HEK293 (cell line): ENCODE measurements around the gene PLEKHG2.

Experiments used
- GLIS1 ChIP-seq: fragments of 450-650 bp; formaldehyde crosslinking; IDR thresholded peaks from 2 replicates; pipeline ENCODE4 v1.5.1; 2016; ENCODE audit warnings: missing biosample characterization, missing genetic modification characterization
- GLIS2 ChIP-seq: fragments of 450-650 bp; formaldehyde crosslinking; IDR thresholded peaks from 2 replicates; pipeline ENCODE4 v1.5.1; 2016; ENCODE audit warnings: missing biosample characterization, missing genetic modification characterization
- REPIN1 ChIP-seq: fragments of 450-650 bp; formaldehyde crosslinking; IDR thresholded peaks from 2 replicates; pipeline ENCODE4 v1.5.1; 2017; ENCODE audit warnings: missing biosample characterization, missing genetic modification characterization, low read depth
- SP3 ChIP-seq: fragments of 450-650 bp; formaldehyde crosslinking; IDR thresholded peaks from 2 replicates; pipeline ENCODE4 v1.5.1; 2016; ENCODE audit warnings: missing biosample characterization, missing genetic modification characterization
- ZBTB20 ChIP-seq: fragments of 450-650 bp; formaldehyde crosslinking; IDR thresholded peaks from 2 replicates; pipeline ENCODE4 v1.5.1; 2016; ENCODE audit warnings: missing biosample characterization, missing genetic modification characterization
- ZNF146 ChIP-seq: fragments of 450-650 bp; formaldehyde crosslinking; IDR thresholded peaks from 2 replicates; pipeline ENCODE4 v1.5.1; 2016; ENCODE audit warnings: missing biosample characterization, missing genetic modification characterization
- ZNF184 ChIP-seq: fragments of 450-650 bp; IDR thresholded peaks from 2 replicates; pipeline ENCODE4 v1.5.1; 2018; ENCODE audit warnings: missing biosample characterization, mild to moderate bottlenecking, missing genetic modification characterization
- ZNF19 ChIP-seq: fragments of 450-650 bp; formaldehyde crosslinking; IDR thresholded peaks from 2 replicates; pipeline ENCODE4; 2016; ENCODE audit warnings: missing biosample characterization, missing genetic modification characterization, low read depth
- ZNF202 ChIP-seq: fragments of 450-650 bp; formaldehyde crosslinking; IDR thresholded peaks from 2 replicates; pipeline ENCODE4 v1.5.1; 2016; ENCODE audit warnings: missing biosample characterization, missing genetic modification characterization, borderline replicate concordance
- ZNF335 ChIP-seq: fragments of 450-650 bp; formaldehyde crosslinking; conservative IDR thresholded peaks from 2 replicates; pipeline ENCODE4 v1.5.1; 2016; ENCODE audit warnings: missing biosample characterization, missing genetic modification characterization
- ZNF404 ChIP-seq: fragments of 450-650 bp; formaldehyde crosslinking; IDR thresholded peaks from 2 replicates; pipeline ENCODE4 v1.5.1; 2017; ENCODE audit warnings: missing biosample characterization, missing genetic modification characterization
- ZNF423 ChIP-seq: fragments of 450-650 bp; formaldehyde crosslinking; IDR thresholded peaks from 2 replicates; pipeline ENCODE4 v1.5.1; 2016; ENCODE audit warnings: missing biosample characterization, missing genetic modification characterization
- ZNF544 ChIP-seq: fragments of 450-650 bp; formaldehyde crosslinking; IDR thresholded peaks from 2 replicates; pipeline ENCODE4 v1.5.0; 2017; ENCODE audit warnings: missing biosample characterization, missing genetic modification characterization
- ZNF571 ChIP-seq: fragments of 450-650 bp; formaldehyde crosslinking; IDR thresholded peaks from 2 replicates; pipeline ENCODE4 v1.5.0; 2017; ENCODE audit warnings: missing biosample characterization, missing genetic modification characterization
- ZNF654 ChIP-seq: fragments of 450-650 bp; formaldehyde crosslinking; IDR thresholded peaks from 2 replicates; pipeline ENCODE4 v1.5.1; 2016; ENCODE audit warnings: low read depth, missing biosample characterization, missing genetic modification characterization
- ZNF658 ChIP-seq: fragments of 450-650 bp; formaldehyde crosslinking; IDR thresholded peaks from 2 replicates; pipeline ENCODE4; 2016; ENCODE audit warnings: missing biosample characterization, missing genetic modification characterization
- ZNF707 ChIP-seq: fragments of 450-650 bp; formaldehyde crosslinking; IDR thresholded peaks from 2 replicates; pipeline ENCODE4 v1.5.1; 2016; ENCODE audit warnings: missing biosample characterization, missing genetic modification characterization
- ZNF792 ChIP-seq: fragments of 450-650 bp; formaldehyde crosslinking; IDR thresholded peaks from 2 replicates; pipeline ENCODE4 v1.5.1; 2016; ENCODE audit warnings: missing biosample characterization, missing genetic modification characterization
- ZSCAN16 ChIP-seq: fragments of 450-650 bp; formaldehyde crosslinking; IDR thresholded peaks from 2 replicates; pipeline ENCODE4 v1.5.1; 2016; ENCODE audit warnings: missing biosample characterization, missing genetic modification characterization
- TF ChIP-seq, protein P1 (sequence below): fragments of 450-650 bp; formaldehyde crosslinking; IDR thresholded peaks from 2 replicates; pipeline ENCODE4 v1.5.1; 2016; ENCODE audit warnings: missing biosample characterization, missing genetic modification characterization
- TF ChIP-seq, protein P2 (sequence below): fragments of 450-650 bp; formaldehyde crosslinking; IDR thresholded peaks from 2 replicates; pipeline ENCODE4 v1.5.1; 2016; ENCODE audit warnings: missing biosample characterization, missing genetic modification characterization
- TF ChIP-seq, protein P3 (sequence below): fragments of 450-650 bp; formaldehyde crosslinking; IDR thresholded peaks from 2 replicates; pipeline ENCODE4 v1.5.1; 2017; ENCODE audit warnings: missing biosample characterization, missing genetic modification characterization
- TF ChIP-seq, protein P4 (sequence below): fragments of 450-650 bp; formaldehyde crosslinking; IDR thresholded peaks from 2 replicates; pipeline ENCODE4 v1.5.0; 2017; ENCODE audit warnings: missing biosample characterization, missing genetic modification characterization, borderline replicate concordance
- TF ChIP-seq, protein P5 (sequence below): fragments of 450-650 bp; formaldehyde crosslinking; IDR thresholded peaks from 2 replicates; pipeline ENCODE4 v1.5.1; 2016; ENCODE audit warnings: missing biosample characterization, missing genetic modification characterization
- TF ChIP-seq, protein P6 (sequence below): fragments of 450-650 bp; formaldehyde crosslinking; IDR thresholded peaks from 2 replicates; pipeline ENCODE4 v1.5.1; 2016; ENCODE audit warnings: missing biosample characterization, missing genetic modification characterization
- TF ChIP-seq, protein P7 (sequence below): fragments of 450-650 bp; formaldehyde crosslinking; IDR thresholded peaks from 2 replicates; pipeline ENCODE4 v1.5.1; 2016; ENCODE audit warnings: missing biosample characterization, missing genetic modification characterization

PLEKHG2 gene

DNA sequence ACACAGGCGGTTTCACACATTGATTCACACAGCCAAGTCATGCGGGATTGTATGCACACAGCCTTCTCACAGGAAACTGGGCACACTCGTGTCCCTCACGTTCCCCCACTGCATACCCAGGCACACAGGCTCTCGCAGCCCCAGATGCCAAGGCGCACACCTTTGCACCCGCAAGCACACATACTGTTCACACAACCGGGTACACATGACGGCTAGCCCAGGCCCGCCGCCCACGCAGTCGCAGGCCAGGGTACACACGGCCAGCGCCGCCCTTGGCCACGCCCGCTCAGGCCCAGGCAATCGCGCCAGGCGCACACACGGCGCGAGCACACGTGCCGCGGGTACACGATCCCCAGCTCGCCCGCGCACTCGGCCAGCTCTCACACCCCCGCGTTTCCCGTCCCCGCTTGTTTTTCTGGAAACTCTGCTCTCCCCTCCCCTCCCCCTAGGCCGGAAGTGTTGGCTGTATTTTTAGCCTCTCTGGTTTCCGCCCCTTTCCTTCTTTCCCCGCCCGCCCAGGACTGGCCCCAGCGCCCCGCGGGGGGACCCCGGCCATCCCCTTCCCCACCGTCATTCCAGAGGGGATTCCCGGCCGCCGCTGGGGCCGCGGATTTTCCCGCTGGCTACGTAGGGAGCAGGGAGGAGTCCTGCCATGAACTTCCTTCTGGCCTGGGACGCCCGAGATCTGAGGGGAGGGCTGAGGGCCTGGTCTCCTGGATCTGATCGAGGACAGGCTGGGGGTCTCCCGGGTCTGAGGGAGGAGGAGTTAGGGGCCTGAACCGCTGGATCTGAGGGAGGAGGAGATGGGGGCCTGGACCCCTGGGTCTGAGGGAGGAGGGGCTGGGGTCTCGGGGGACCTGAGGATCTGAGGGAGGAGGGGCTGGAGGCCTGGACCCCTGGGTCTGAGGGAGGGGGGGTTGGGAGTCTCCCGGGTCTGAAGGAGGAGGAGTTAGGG, 9.8 kb upstream of the PLEKHG2 start (continued):
- TF ChIP-seq, protein P1, sequence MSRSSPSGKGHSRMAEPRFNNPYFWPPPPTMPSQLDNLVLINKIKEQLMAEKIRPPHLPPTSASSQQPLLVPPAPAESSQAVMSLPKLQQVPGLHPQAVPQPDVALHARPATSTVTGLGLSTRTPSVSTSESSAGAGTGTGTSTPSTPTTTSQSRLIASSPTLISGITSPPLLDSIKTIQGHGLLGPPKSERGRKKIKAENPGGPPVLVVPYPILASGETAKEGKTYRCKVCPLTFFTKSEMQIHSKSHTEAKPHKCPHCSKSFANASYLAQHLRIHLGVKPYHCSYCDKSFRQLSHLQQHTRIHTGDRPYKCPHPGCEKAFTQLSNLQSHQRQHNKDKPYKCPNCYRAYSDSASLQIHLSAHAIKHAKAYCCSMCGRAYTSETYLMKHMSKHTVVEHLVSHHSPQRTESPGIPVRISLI (tag by site-specific recombination) = peak; percentile 97
- TF ChIP-seq ZNF792 (tag by site-specific recombination) (peak; percentile 57; the same call in 1 of the 2 replicates), ZNF404 (tag by site-specific recombination) (no peak), ZNF658 (tag by site-specific recombination) (no peak), ZNF146 (peak; percentile 41; the same call in 1 of the 2 replicates), ZSCAN16 (tag by site-specific recombination) (peak; percentile 72), ZNF544 (no peak), ZNF571 (tag by site-specific recombination) (no peak), ZNF202 (tag by site-specific recombination) (no peak), ZNF19 (tag by site-specific recombination) (no peak), SP3 (peak; percentile 91), ZNF707 (tag by site-specific recombination) (no peak), ZNF184 (tag by site-specific recombination) (peak; percentile 11; the same call in 1 of the 2 replicates), REPIN1 (tag by site-specific recombination) (0 out of 2 replicates have a peak, but pooled peaks have one; percentile 52), ZNF423 (tag by site-specific recombination) (0 out of 2 replicates have a peak, but pooled peaks have one; percentile 4), ZBTB20 (peak; percentile 89), ZNF654 (no peak), GLIS1 (tag by site-specific recombination) (peak; percentile 74), ZNF335 (tag by site-specific recombination) (peak; percentile 87), GLIS2 (tag by site-specific recombination) (peak; percentile 83)
- TF ChIP-seq, protein P2, sequence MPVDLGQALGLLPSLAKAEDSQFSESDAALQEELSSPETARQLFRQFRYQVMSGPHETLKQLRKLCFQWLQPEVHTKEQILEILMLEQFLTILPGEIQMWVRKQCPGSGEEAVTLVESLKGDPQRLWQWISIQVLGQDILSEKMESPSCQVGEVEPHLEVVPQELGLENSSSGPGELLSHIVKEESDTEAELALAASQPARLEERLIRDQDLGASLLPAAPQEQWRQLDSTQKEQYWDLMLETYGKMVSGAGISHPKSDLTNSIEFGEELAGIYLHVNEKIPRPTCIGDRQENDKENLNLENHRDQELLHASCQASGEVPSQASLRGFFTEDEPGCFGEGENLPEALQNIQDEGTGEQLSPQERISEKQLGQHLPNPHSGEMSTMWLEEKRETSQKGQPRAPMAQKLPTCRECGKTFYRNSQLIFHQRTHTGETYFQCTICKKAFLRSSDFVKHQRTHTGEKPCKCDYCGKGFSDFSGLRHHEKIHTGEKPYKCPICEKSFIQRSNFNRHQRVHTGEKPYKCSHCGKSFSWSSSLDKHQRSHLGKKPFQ = peak; percentile 98
- TF ChIP-seq, protein P3, sequence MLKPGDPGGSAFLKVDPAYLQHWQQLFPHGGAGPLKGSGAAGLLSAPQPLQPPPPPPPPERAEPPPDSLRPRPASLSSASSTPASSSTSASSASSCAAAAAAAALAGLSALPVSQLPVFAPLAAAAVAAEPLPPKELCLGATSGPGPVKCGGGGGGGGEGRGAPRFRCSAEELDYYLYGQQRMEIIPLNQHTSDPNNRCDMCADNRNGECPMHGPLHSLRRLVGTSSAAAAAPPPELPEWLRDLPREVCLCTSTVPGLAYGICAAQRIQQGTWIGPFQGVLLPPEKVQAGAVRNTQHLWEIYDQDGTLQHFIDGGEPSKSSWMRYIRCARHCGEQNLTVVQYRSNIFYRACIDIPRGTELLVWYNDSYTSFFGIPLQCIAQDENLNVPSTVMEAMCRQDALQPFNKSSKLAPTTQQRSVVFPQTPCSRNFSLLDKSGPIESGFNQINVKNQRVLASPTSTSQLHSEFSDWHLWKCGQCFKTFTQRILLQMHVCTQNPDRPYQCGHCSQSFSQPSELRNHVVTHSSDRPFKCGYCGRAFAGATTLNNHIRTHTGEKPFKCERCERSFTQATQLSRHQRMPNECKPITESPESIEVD (tag by site-specific recombination) = no peak; the same call in 1 of the 2 replicates
- TF ChIP-seq, protein P4, sequence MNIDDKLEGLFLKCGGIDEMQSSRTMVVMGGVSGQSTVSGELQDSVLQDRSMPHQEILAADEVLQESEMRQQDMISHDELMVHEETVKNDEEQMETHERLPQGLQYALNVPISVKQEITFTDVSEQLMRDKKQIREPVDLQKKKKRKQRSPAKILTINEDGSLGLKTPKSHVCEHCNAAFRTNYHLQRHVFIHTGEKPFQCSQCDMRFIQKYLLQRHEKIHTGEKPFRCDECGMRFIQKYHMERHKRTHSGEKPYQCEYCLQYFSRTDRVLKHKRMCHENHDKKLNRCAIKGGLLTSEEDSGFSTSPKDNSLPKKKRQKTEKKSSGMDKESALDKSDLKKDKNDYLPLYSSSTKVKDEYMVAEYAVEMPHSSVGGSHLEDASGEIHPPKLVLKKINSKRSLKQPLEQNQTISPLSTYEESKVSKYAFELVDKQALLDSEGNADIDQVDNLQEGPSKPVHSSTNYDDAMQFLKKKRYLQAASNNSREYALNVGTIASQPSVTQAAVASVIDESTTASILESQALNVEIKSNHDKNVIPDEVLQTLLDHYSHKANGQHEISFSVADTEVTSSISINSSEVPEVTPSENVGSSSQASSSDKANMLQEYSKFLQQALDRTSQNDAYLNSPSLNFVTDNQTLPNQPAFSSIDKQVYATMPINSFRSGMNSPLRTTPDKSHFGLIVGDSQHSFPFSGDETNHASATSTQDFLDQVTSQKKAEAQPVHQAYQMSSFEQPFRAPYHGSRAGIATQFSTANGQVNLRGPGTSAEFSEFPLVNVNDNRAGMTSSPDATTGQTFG (tag by site-specific recombination) = no peak
- TF ChIP-seq, protein P5, sequence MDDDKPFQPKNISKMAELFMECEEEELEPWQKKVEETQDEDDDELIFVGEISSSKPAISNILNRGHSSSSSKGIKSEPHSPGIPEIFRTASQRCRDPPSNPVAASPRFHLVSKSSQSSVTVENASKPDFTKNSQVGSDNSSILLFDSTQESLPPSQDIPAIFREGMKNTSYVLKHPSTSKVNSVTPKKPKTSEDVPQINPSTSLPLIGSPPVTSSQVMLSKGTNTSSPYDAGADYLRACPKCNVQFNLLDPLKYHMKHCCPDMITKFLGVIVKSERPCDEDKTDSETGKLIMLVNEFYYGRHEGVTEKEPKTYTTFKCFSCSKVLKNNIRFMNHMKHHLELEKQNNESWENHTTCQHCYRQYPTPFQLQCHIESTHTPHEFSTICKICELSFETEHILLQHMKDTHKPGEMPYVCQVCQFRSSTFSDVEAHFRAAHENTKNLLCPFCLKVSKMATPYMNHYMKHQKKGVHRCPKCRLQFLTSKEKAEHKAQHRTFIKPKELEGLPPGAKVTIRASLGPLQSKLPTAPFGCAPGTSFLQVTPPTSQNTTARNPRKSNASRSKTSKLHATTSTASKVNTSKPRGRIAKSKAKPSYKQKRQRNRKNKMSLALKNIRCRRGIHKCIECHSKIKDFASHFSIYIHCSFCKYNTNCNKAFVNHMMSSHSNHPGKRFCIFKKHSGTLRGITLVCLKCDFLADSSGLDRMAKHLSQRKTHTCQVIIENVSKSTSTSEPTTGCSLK (tag by site-specific recombination) = no peak
- TF ChIP-seq, protein P6, sequence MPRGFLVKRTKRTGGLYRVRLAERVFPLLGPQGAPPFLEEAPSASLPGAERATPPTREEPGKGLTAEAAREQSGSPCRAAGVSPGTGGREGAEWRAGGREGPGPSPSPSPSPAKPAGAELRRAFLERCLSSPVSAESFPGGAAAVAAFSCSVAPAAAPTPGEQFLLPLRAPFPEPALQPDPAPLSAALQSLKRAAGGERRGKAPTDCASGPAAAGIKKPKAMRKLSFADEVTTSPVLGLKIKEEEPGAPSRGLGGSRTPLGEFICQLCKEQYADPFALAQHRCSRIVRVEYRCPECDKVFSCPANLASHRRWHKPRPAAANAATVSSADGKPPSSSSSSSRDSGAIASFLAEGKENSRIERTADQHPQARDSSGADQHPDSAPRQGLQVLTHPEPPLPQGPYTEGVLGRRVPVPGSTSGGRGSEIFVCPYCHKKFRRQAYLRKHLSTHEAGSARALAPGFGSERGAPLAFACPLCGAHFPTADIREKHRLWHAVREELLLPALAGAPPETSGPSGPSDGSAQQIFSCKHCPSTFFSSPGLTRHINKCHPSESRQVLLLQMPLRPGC (tag by site-specific recombination) = no peak; the same call in 1 of the 2 replicates
- TF ChIP-seq, protein P7, sequence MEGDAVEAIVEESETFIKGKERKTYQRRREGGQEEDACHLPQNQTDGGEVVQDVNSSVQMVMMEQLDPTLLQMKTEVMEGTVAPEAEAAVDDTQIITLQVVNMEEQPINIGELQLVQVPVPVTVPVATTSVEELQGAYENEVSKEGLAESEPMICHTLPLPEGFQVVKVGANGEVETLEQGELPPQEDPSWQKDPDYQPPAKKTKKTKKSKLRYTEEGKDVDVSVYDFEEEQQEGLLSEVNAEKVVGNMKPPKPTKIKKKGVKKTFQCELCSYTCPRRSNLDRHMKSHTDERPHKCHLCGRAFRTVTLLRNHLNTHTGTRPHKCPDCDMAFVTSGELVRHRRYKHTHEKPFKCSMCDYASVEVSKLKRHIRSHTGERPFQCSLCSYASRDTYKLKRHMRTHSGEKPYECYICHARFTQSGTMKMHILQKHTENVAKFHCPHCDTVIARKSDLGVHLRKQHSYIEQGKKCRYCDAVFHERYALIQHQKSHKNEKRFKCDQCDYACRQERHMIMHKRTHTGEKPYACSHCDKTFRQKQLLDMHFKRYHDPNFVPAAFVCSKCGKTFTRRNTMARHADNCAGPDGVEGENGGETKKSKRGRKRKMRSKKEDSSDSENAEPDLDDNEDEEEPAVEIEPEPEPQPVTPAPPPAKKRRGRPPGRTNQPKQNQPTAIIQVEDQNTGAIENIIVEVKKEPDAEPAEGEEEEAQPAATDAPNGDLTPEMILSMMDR = peak; percentile 77
